ENCODE measurements around the gene CCDC187.
"Not testable (repeated sequence)": the region's sequence is repeated elsewhere in the genome, so short reads cannot be mapped to it uniquely, and the experiment has no call there.

Gene CCDC187

DNA sequence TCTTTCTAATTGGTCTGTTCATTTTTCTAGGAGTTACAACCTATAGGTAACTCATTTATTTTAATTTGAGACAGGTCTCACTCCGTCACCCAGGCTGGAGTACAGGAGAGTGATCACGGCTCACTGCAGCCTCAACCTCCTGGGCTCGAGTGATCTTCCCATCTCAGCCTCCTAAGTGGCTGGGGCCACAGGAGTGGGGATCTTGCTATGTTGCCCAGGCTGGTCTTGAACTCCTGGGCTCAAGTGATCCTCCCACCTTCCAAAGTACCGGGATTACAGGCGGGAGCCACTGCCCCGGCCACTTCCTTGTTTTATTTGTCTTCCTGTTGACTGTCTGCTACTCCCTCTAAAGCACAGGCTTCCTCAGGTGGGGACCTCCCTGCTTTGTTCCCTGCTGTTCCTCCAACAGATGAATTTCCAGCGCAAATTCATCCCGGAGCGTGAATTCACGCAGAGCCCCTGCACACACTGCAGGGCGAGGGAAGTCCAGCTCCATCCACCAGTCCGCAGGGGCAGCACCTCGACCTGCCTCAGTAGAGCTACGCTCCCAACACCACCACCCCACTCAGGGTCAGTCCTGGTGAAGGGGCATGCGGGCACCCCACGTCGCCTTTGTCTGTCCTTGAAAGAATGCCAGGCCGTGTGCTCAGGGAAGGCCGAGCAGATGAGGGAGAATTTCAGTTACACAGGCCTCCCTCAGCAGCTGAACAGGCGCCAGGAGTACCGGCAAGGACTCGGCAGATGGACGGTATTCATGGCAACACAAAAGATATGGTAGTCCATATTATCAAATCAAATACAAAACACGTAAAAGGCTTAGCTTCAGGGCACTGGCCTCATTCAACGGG, 64.5 kb downstream of the CCDC187 start:
- no peak for DNase-seq (ENCODE audit: low read depth)

GRCh38 chr9:136238342-136238732, 65.6 kb downstream of the CCDC187 start:
- no peak for DNase-seq (ENCODE audit: low read depth)

GRCh38 chr9:136237486-136238341, 66.2 kb downstream of the CCDC187 start:
- no peak for DNase-seq (ENCODE audit: low read depth)

GRCh38 chr9:136236471-136237410, 67.2 kb downstream of the CCDC187 start:
- DNase-seq (ENCODE audit: low read depth): not testable (repeated sequence)

GRCh38 chr9:136235709-136236455, 68.0 kb downstream of the CCDC187 start:
- DNase-seq (ENCODE audit: low read depth): no peak

GRCh38 chr9:136235171-136235570, 68.7 kb downstream of the CCDC187 start:
- DNase-seq (ENCODE audit: low read depth): no peak

- no peak for DNase-seq (ENCODE audit: low read depth)
Measured at GRCh38 chr9:136234597-136234996, 69.3 kb downstream of the CCDC187 start.

- DNase-seq (ENCODE audit: low read depth): no peak
Measured at GRCh38 chr9:136233868-136234267, 70.0 kb downstream of the CCDC187 start.

GRCh38 chr9:136233411-136233810, 70.5 kb downstream of the CCDC187 start:
- no peak for DNase-seq (ENCODE audit: low read depth)

DNA sequence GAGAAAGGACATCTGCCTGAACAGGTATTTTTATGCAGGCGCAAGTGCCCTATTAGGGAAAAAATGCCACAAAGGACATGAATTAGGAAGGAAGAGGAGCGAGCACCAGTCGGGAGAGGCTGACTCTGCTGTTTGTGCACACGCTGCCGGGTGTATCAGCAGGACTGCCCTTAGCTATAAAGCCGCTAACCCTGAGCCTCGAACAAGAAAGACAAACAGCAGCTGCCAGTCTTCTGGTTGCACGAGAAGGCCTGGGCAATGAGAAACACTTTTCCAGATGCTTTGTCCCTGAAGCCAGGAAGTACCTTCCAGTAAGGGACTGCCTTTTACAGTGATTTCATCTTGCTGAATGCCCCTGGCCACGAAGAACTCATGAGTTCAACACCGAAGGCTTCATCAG, 70.9 kb downstream of the CCDC187 start:
- no peak for DNase-seq (ENCODE audit: low read depth)

DNA sequence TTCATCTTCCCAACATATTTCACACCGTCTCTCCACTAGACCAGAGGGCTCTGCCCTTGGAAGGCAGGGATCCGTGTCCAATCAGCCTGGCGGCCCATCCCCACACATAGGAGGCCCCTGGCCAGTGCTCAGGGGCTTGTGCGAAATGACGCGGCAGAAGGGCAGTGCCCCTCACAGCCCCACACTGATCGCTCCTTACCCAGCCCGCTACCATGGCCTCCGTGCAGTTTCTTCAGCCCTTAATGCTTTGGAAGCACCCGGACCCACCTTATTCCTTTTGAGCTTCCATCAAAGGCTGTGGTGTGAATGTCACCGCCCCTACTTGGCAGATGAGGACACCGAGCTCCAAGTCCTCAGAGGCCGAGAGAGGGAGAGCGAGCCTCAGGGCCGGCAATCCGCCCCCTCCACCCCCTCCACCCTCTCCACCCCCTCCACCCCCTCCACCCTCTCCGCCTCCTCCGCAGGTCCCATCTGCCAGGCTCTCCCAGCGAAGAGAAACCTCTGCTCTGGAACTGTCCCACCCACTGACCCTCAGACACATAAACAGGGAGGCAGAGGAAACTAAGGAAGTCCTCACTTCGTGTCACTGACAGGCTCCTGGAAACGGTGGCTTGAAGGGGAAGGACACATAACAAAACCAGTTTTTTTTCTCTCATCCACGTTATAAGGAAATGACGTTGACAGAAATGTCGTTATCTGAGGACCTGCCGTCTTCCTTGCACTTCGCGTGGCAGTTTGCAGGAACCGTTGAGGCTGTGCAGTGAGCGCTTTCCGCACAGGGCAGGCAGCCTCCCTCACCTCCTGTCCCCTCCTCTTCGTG, 72.2 kb downstream of the CCDC187 start:
- no peak for DNase-seq (ENCODE audit: low read depth)

DNA sequence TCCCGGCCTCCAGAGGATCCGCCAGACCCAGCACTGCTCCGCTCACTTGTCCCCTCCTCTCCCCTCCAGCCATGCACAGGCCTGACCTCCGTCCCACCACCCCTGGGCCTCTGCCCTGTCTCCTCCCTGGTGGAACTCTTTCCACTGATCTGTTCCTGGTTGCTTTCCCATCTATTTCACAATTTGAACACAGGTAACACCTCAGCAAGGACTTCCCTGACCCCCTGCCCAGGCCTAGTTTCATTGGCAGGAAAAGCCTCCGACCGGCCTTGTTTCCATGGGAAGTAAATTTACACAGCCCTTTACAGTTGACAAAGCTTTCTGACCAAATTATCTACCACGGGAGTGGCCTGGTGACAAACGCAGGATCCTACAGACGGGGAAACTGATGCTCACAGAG, 73.1 kb downstream of the CCDC187 start:
- no peak for DNase-seq (ENCODE audit: low read depth)

DNA sequence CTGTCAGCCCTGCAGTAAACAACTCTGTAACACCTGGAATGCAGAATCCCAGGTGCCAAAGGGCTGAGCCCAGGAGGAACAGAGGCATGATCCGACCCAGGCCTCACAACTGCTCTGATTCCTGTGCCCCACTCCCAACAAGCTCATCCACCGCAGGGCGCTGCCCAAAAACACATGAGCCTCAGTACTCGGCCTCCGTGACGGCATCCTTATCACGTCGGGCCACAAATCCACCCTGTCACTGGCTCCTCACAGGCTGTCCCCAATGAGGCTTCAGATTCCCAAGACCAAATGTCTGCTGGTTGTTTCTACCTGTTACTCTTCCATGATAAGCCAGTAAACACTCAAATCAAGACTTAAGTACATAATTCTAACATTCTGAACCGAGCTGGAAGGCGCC, 73.5 kb downstream of the CCDC187 start:
- no peak for DNase-seq (ENCODE audit: low read depth)

DNA sequence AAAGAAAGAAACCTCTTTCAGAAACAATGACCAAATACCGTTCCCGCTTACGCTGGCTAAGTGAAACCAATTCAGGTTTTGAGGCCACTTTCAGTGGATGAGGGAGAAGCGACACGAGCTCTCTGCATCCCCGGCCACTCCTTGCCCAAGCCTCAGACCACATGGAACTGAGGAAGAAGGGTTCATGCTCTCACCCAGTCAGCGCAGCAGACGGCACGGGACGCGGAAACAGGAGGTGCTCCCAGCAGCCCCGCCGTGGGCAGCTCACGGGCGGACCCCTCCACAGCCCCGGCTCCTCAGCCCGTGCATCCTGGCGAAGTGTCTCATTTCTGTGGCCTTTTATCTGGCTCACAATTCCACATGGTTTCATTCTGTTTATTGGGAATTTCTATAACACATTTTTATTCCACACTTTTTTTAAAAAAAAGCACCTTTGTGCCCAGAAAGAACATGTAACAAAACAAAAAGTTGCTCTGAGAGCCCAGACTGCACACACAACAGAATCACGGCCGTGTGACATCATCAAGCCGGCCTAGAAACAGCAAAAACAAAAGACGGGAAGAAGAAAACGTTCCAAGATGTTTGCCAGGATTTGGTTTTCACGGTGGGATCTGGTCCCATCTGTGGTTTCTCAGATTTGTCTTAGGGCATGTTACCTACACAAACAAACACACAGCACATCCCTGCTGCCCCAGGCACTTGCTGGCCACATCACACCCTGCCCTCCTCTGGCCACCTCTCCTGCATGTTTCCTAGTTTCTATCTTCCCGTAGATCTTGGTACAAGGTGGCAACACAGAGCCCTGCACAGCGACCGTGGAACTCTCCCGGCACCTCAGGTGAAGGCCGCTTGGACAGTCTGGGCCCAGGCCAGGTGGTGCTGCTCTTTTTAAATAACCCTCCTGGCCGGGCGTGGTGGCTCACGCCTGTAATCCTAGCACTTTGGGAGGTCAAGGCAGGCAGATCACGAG, 74.5 kb downstream of the CCDC187 start:
- DNase-seq (ENCODE audit: low read depth): no peak

DNA sequence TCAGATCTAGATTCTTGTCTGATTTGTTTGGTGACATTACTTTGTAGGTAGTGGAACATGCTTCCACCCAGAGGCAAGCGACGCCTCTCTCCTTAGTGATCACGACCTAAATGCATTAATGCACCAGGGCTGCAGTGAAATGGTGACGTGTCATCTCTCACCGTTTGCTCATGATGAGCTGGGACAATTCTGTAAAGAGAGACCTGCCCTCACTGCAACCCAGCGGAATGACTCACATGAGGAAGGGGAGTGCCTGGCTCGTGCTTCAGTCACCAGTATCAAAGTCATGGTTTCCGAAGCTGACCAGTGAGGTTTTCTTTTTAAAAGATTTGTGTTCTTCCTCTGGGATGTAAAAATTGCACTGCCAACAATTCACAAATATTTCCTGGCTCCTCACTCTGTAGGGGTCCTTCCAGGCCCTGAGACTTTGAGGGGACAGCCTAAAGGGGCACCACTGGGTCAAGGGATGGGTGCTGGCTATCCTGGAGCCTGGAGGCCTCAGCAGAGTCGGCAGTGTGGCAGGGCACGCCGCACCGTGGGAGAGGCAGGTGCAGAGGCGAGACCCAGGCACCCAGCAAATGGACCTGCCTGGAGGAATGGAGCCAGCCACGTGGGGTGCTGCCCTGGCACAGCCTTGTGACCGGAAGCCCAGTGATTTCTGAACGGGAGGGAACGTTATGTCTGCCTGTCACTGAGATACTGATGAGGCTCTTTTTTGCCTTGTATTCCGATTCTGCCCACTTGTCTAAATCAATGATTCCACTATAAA, 75.6 kb downstream of the CCDC187 start:
- DNase-seq (ENCODE audit: low read depth): no peak

- no peak for DNase-seq (ENCODE audit: low read depth)
Measured at GRCh38 chr9:136226680-136227407, 77.0 kb downstream of the CCDC187 start.

DNA sequence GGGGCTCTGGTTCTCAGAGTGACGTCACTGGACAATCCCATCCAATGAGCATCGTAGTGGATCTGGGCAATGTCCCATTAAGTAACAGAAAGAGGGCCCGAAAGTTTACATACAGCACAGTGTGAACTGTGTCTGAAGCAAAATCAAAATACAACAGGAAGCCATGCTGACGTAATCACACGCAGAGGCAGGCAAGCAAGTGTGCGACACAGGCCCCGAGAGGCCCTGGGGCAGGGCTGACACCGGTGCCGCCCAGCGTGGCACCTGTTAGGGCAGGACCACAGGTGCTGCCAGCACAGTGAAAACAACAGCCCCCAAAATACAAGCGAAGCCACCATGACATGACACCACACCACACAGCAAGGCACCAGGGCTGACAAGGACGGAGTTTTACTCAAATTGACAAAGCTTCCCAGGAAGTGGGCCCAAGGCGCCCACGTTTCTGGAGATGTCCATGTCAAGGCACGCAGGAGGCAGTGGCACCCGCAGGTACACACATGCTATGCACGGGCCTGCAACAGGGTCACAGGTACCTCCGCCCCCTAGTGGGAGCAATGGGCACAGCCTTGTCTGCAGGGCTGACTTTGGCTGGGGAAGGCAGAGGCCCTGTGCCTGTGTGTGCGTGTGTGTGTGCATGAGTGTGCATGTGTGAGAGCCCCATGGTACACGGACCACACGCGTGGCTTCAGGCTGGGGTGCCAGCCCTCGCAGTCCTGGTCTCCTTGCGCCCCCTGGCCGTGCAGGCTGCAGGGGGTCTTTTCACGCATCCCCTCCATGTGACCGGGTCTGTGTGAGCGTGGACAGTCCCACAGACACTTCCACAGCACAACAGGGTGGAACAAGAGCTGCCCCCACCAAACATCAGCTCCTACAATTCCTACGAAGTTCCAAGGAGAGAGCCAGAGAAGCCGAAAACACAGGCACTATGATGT, 77.9 kb downstream of the CCDC187 start:
- DNase-seq (ENCODE audit: low read depth): peak; percentile 53
